GM21723 (cell line): ENCODE measurements around the gene CASKIN1.
"Not testable (repeated sequence)": the region's sequence is repeated elsewhere in the genome, so short reads cannot be mapped to it uniquely, and the experiment has no call there.

Source experiments
- ATAC-seq: cut with Tn5 transposase; IDR thresholded peaks from one replicate; pipeline ENCODE4 v1.9.1; 2021; ENCODE audit warnings: mild to moderate bottlenecking, moderate library complexity; ENCODE audit not compliant: unreplicated experiment

CASKIN1 gene

GRCh38 chr16:2210009-2210332 lies 13.6 kb upstream of the CASKIN1 start:
- no peak for ATAC-seq

- ATAC-seq = no peak
Observed at GRCh38 chr16:2209258-2210008, 13.0 kb upstream of the CASKIN1 start.

GRCh38 chr16:2208772-2209171 lies 12.4 kb upstream of the CASKIN1 start:
- ATAC-seq = no peak

- no peak for ATAC-seq
Observed at GRCh38 chr16:2208308-2208707, 11.9 kb upstream of the CASKIN1 start.

GRCh38 chr16:2207872-2208271 lies 11.5 kb upstream of the CASKIN1 start:
- no peak for ATAC-seq

GRCh38 chr16:2206780-2207433 lies 10.5 kb upstream of the CASKIN1 start:
- ATAC-seq = no peak

- no peak for ATAC-seq
Observed at GRCh38 chr16:2206420-2206779, 10.0 kb upstream of the CASKIN1 start.

GRCh38 chr16:2205967-2206313 lies 9.5 kb upstream of the CASKIN1 start:
- peak; percentile 16 for ATAC-seq

GRCh38 chr16:2205104-2205966 lies 8.9 kb upstream of the CASKIN1 start, which contains the start of gene MLST8:
Gene MLST8 (plus strand): TSS chr16:2205454. CDS start chr16:2206086, 632 bp downstream.
- peak; percentile 60 for ATAC-seq

- no peak for ATAC-seq
Observed at GRCh38 chr16:2204416-2205103, 8.2 kb upstream of the CASKIN1 start.

- not testable (repeated sequence) for ATAC-seq
Observed at GRCh38 chr16:2203119-2203688, 6.8 kb upstream of the CASKIN1 start.

- ATAC-seq = no peak
Observed at GRCh38 chr16:2200313-2200712, 3.9 kb upstream of the CASKIN1 start.

- no peak for ATAC-seq
Observed at GRCh38 chr16:2199621-2200139, 3.3 kb upstream of the CASKIN1 start.

- no peak for ATAC-seq
Observed at GRCh38 chr16:2199095-2199494, 2.7 kb upstream of the CASKIN1 start.

- ATAC-seq = no peak
Observed at GRCh38 chr16:2198283-2198682, 1.9 kb upstream of the CASKIN1 start.

- no peak for ATAC-seq
Observed at GRCh38 chr16:2197765-2198164, 1.4 kb upstream of the CASKIN1 start.

- no peak for ATAC-seq
Observed at GRCh38 chr16:2196981-2197511, 641 bp upstream of the CASKIN1 start.

- no peak for ATAC-seq
Observed at GRCh38 chr16:2195322-2196161, 863 bp downstream of the CASKIN1 start.

GRCh38 chr16:2194852-2195321 lies 1.5 kb downstream of the CASKIN1 start:
- ATAC-seq = no peak
